GM19467 (cell line): ENCODE results near the gene COG1.

Experiments used
- ATAC-seq: cut with Tn5 transposase; IDR thresholded peaks from one replicate; pipeline ENCODE4 v1.9.1; 2021; ENCODE audit warnings: mild to moderate bottlenecking, moderate library complexity; ENCODE audit not compliant: unreplicated experiment

Gene COG1

DNA sequence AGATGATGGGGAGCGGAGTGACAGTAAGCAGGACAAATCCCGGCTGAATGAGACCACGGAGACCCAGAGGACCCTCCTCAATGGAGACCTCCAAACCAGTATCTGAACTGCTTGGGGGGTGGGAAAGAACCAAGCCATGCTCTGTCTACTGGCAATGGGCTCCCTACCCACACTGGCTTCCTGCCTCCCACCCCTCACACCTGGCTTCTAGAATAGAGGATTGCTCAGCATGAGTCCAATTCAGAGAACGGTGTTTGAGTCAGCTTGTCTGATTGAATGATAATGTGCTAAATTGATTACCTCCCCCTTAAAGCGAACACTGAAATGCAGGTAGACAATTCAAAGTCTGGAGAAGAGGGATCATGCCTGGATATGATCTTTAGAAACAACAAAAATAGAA is 22.5 kb upstream of the COG1 start:
- no peak for ATAC-seq

DNA sequence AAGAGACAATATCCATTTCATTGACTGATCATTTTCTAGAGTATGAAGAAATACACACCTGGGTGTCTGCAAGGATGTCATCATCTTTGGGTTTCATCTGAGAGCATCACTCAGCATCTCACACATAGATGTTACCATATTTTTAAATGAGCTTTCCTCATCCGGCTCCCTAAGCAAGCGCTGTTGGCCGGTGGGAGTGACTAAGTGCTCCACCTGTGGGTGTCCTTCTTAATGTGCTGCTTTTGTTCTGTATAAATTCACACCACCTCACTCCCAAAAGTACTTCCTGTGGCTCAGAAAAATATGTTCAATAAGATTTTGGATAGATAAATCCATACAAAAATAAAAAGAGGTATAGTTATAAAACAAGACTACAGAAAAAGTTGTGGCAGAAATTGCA is 20.6 kb upstream of the COG1 start:
- ATAC-seq = no peak

DNA sequence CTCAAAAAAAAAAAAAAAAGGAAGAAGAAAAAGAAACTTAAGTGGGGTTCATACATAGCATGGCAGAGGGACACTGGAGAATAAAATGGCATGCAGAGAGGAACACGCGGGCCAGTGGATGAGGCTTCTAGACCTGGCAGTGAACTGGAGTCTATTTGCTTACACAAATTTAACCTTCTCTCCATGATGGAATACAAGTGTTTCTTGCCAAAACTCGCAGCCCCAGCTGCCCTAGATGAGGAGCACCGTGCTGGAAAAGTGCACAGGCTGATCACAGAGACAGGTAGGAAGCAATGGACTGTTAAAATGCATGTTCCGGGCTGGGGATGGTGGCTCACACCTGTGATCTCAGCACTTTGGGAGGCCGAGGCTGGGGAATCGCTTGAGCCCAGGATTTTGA is 18.7 kb upstream of the COG1 start:
- no peak for ATAC-seq

DNA sequence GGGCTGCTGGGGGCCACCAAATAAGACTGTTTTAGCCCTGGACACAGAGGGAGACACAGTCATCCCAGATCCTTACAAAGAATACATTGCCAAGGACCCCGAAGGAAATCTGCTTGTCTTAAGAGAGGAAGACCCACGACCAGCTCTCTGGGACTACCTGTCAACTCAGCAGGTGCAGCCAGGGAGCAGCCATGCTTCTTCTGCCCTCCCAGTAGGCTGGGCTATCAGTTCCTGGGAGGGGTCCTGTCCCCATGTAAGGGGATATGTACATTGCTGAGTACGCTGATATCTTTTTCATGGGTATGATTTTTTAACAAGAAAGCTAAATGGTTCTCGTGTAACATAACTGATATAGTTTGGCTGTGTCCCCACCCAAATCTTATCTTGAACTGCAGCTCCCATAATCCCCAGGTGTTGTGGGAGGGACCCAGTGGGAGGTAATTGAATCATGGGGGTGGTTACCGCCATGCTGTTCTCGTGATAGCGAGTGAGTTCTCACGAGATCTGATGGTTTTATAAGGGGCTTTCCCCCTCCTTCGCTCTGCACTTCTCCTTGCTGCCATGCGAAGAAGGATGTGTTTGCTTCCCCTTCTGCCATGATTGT is 16.8 kb upstream of the COG1 start:
- no peak for ATAC-seq

DNA sequence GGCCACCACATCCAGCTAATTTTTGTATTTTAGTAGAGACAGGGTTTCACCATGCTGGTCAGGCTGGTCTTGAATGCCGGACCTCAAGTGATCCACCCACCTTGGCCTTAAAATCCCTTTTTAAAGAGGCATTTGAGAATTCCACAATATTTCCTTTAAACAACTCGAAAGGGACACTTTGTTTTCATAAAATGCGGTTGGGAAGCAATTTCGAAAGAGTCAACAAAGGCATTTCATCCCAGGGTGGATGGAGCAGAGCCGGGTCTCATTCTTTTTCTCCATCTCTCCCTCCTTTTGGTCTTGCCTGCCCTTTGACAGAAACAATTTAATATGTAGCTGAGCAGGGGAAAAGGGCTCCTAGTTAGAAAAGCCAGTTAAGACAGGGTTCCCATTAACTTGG is 13.5 kb upstream of the COG1 start:
- no peak for ATAC-seq

DNA sequence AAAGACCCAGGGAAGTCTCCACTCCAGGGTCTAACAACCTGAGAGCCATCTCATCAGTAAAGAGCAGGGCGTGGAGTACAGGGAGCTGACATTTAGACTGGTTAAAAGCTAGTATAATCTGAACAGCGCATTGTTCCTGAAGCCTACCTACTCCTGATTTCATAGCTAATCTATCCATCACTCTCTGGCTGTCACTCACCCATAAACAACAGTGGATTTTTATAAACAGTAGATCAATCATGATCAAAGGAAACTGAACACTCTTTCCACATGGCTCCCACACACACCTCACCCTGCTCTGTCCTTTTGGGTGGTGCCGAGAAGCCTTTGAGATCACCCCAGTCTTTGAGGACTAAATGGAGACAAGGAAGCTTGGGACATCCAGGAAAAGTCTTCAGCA is 13.0 kb upstream of the COG1 start:
- no peak for ATAC-seq

DNA sequence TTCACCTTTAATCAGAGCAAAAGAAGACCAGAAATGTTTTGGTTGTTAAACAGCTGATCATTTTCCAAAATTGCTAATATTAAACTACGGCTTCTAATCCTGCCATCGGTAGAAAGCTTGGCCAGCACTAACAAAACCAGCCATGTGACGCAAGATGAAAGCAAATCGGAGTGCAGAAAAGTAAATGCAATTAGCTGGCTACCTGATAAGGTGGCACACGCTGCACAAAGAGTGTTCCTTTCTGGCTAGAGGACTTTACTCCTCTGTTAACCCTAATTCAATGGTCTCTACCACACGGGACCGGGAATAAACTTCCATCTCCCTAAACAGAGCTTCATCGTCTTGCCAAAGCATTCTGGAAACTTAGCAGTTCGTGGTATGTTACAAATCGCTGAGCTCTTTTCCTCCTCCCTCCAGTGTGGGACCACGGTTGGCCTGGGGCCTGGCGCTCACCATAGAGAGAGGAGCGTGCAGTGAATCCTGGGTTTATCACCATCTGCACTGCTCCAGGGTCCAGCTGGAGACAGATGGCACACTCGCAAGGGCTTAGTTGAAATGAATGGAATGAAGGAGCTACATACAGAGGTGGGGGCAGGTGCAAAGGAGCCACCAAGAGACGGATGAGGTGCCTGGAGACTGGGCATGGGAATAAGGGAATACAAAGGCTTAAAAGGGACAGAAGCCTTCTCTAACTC is 10.1 kb upstream of the COG1 start:
- ATAC-seq = no peak

DNA sequence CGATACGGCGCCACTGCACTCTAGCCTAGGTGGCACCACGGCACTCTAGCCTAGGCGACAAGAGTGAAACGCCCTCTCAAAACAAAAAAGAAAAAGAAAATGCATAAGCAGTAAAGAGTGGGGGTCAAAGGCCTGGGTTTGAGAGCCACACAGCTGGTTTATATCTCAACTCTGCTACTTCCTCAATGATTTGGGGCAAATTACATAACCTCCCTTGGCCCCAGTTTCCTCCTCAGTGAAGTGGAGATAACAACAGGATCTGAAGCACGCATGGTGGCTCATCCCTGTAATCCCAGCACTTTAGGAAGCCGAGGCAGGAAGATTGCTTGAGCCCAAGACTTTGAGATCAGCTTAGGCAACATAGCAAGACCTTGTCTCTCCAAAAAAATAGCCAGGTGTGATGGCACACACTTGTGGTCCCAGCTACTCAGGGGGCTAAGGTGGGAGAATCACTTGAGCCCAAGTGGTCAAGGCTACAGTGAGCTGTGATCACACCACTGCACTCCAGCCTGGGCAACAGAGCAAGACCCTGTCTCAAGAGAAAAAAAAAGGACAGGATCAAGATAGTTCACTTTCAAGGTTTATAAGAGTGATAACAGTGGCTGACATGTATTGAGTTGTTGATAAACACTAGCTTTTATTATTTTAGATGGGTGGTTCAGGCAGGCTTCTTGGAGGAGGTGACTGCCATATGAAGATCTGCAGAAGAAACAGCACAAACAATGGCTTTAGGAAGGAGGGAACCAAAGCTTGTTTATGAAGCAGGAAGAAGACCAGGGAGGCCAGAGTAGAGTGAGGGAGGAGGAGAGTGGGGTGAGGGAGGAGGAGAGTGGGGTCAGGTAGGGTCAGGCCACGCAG is 8.5 kb upstream of the COG1 start:
- ATAC-seq = no peak

DNA sequence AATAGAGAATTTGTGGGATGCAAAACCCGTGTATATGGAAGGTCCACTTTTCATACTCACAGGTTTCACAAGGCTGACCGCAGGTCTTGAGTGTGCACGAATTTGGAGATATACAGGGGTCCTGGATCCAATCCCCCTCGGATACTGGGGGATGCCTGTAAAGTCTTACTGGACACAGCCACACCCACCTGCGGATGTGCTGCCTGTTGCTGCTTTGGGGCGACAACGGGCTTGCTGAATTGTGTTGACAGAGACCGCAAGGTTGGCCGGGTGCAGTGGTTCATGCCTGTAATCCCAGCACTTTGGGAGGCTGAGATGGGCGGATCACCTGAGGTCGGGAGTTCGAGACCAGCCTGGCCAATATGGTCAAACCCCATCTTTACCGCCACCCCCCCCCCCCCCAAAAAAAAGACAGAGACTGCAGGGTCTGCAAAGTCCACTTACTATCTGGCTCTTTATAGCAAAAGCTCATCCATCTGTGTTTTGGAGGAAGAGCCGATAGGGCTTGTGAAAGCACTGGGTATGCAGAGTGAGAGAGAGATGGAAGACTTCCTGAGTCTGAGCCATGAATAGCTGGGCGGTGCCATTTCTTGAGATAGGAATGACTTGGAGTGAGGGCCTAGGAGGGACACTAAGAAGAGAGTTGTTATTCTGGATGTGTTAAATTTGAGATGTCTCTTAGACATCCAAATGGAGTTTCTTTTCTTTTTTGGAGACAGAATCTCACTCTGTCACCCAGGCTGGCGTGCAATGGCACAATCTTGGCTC is 6.4 kb upstream of the COG1 start:
- ATAC-seq = no peak

DNA sequence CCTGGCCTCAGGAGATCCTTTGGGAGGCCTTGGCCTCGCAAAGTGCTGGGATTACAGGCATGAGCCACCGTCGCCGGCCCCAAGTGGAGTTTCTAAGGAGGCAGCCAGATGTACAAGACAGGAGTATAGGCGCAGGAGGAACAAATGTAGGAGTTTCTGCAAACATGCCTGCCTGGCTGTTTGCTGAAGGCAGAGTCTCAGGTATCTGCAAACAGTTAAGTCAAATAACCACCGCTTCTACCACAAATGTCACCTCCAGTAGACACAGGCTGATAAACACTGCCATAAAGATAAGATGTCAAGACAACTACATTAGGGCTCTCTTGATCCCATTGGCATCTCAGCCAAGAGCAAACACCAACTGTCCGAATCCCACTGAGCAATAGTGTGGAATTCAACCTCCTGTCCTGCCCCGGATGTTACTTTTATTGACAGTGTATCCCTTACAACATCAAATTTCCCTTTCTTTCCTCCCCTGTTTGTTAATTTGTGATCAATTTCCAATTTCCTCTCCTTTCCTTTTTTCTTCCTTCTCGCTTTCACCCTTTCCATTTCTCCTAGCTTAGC is 5.6 kb upstream of the COG1 start:
- ATAC-seq = no peak

DNA sequence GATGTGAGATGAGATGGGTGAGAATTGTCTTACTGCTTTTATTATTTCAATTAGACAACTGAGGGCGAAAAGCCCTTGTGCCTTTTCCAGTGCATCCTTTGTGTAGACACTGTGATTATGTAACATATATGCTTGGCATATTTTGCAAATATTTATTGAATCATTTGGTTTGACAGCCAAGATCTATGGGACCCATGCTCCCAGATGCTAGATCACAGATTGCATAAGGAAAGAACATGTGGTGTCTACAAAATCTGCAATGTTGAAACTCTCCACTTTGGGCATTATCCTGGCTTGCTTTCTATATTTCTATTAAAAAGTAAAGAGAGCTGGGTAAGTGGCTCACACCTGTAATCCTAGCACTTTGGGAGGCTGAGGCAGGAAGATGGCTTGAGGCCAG is 4.8 kb upstream of the COG1 start:
- ATAC-seq = no peak

DNA sequence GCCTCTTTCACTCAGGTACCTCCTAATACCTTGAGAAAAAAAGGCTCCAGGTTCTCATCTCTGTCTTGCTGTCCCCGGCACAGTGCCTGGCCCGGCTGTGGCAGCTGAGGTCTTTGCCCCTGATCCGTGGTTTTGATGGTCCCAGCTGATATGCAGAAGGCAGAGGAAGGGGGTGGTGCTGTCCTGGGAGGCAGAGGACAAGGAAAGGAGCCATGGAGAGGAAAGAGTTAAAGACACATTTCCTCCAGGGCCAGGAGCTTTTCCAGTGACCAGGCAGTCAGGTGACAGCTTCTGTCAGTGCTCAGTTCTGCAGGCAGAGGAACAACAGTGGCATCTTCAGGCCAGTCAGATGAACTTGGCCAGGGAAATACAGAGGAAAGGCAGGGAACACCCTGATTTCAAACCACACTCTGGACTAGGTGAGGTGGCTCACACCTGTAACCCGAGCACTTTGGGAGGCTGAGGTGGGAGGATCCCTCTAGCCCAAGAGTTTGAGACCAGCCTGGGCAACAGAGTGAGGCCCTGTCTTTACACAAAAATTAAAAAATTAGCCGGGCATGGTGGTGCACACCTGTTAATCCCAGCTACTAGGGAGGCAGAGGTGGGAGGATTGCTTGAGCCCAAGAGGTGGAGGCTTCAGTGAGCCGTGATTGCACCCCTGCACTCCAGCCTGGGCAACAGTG is 3.3 kb upstream of the COG1 start:
- ATAC-seq = no peak

DNA sequence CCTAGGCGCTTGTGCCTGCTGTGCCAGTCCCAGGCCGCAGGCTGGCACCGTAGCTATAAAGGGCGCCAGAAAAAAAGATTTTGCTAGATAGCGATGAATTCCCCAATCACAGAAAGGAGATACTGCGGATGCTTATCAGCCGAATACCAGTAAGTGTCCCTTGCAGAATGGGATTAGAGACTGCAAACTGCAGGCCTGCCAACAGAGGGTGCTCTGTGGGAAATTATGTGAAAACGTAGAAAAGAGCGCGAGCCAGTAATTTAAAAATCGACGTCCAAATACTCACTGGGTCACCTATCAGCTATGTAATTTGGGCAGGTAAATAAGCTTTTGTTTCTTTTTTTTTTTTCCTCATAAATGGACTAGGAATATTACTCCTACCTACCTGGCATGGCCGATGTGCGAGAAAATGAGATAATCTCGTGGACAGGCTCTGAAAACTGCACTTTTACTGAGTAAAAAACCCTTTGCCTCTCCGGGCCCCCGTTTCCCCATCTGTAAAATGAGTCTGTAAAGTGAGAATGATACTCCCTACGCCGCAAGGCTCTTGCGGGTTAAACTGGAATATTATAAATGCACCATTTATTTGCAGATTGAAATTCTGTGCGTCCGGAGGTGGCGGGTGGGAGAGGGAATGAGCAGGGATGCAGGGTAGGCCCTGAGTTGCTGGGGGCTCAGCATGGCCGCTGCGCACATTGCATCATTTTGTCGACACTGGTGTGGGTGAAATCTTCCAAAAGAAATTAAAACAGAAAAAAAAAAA is 1.2 kb upstream of the COG1 start:
- peak; percentile 6 for ATAC-seq

DNA sequence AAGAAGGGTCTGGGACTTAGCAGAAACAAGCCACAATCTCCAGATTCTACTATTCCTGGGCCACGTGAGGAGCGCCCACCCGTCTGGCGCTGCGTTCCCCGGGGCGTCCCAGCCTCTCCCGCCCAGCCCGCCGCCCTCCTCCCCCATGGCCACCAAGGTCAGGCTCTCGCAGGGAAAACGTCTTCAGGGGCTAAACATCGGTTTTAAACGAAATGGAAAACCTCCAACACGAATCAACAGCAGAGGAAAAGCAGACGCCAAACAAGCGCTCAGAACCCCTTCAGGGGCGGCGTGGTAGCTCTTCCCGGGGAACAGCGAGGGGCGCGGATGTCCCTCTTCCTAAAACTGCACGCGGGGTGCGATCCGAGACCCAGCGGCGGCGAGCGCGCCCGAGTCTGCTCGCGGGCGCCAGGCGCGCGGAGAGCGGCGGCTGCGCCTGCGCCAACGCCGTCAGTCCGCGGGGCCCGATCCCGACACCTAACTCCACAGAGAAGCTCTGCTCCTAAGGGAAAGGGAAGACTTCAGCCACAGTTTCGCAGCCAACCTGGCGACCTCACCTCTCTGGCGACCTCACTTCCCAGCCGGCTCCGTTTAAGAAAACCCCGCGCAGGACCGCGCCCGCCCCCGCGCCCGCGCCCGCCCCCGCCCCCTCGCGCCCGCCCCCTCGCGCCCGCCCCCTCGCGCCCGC is 505 bp upstream of the COG1 start:
- peak; percentile 50 for ATAC-seq

DNA sequence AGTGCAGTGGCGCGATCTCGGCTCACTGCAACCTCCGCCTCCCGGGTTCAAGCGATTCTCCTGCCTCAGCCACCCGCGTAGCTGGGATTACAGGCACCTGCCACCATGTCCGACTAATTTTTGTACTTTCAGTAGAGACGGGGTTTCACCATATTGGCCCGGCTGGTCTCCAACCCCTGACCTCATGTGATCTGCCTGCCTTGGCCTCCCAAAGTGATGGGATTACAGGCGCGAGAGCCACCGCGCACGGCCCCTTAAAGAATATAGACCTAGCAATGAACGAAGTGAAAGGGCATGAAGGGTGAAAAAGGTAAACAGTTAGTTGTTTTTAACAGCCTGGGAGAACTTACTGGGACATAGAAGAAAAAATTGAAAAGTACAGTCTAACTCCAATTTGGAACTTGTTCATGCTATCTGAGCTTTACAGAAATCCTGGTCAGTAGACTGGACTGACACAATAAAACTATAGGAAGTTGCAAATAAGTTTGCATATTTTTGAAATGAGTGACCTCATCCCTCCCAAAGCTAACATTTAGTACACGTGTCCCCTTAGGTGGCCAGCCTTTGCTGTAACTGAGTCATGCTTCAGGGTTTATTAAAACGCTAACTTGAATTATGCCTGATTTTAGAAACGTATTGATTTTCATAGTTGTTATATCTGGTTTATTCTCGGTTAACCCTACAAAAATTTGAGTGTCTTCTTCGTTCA is 1.8 kb downstream of the COG1 start:
- ATAC-seq = no peak

DNA sequence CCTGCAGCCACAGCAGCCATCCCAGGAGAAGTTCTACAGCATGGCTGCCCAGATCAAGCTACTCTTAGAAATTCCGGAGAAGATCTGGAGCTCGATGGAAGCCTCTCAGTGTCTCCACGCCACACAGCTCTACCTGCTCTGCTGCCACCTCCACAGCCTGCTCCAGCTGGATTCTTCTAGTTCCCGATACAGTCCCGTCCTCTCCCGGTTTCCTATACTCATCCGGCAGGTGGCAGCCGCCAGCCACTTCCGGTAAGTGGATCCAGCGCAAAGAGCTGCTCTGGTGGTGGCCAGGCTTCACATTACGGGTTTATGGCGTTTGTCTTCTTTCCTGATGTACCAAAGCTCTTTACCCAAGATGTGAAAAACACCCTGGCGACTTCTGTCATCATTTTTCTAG is 3.6 kb downstream of the COG1 start:
- no peak for ATAC-seq

DNA sequence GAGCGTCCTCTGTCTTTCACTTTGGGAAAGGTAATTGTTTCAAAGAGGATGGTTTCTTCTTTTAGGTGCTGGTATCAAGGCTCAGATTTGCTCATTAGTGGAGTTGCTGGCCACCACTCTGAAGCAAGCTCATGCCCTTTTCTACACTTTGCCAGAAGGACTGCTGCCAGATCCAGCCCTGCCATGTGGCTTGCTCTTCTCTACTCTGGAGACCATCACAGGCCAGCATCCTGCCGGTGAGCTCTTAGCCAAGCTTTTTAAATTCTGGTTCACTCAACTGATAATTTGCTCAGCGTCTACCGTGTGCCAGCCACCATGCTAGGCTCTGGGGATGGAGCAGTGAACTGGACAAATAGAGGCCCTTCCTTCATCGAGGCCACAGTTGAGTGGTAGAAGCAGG is 4.3 kb downstream of the COG1 start:
- no peak for ATAC-seq

DNA sequence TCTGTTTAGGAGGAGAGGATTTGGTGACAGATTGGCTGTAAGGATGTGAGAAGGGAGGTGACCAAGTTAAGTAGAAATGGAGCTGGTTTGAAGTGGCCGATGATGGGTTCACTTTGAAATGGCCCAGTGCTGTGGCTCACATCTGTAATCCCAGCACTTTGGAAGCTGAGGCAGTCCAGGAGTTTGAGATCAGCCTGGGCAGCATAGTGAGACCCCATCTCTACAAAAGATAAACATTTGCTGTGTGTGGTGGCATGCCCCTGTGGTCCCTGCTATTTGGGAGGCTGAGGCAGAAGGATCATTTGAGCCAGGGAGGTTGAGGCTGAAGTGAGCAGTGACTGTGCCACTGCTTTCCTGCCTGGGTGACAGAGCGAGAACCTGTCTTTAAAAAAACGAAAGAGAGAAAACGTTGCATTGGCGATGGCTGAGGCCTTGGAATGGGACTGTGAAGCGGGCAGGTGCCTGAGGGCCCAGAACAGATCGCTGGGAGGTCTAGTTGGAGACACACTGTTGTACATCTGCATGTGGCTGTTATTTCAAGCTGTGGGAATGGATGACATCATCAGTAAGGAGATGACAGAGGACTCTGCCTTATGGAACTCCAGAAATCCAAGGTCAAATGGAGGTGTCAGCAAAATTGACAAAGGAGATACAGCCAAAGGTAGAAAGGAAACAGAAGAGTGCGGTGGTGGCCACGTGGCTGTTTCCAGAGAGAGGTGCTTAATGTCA is 5.5 kb downstream of the COG1 start:
- ATAC-seq = no peak
